SK-N-SH treated with all-trans-retinoic acid at 6 μM for 48 hours (cell line): ENCODE data around the gene WDR18.

Source experiments
- ATAC-seq: fragments of 200-7000 bp; cut with Tn5 transposase; 3 replicates; pipeline ENCODE4 v1.9.1; 2020; ENCODE audit warnings: mild to moderate bottlenecking, moderate library complexity
- BACH2 ChIP-seq: fragments of 250-450 bp; sonication (Bioruptor Pico); IDR thresholded peaks from 2 replicates; pipeline ENCODE4 v1.9.0; 2021; ENCODE audit warnings: mild to moderate bottlenecking, borderline replicate concordance
- CSDC2 ChIP-seq: fragments of 250-450 bp; sonication (Bioruptor Pico); IDR thresholded peaks from 2 replicates; pipeline ENCODE4 v1.5.0; 2020; ENCODE audit warnings: mild to moderate bottlenecking, moderate library complexity
- ESRRG ChIP-seq: fragments of 250-450 bp; sonication (Bioruptor Pico); IDR thresholded peaks from 2 replicates; pipeline ENCODE4 v1.6.1; 2021; ENCODE audit warnings: mild to moderate bottlenecking
- GLIS3 ChIP-seq: fragments of 250-450 bp; sonication (Bioruptor Pico); IDR thresholded peaks from 2 replicates; pipeline ENCODE4 v1.5.0; 2020; ENCODE audit warnings: mild to moderate bottlenecking, moderate library complexity
- ISL1 ChIP-seq: fragments of 250-450 bp; sonication (Bioruptor Pico); IDR thresholded peaks from 2 replicates; pipeline ENCODE4 v2.1.2; 2022; ENCODE audit warnings: mild to moderate bottlenecking, moderate library complexity
- RARB ChIP-seq: fragments of 250-450 bp; sonication (Bioruptor Pico); IDR thresholded peaks from 2 replicates; pipeline ENCODE4 v1.8.0; 2021; ENCODE audit warnings: mild to moderate bottlenecking, moderate library complexity
- SNAI2 ChIP-seq: fragments of 250-450 bp; sonication (Bioruptor Pico); IDR thresholded peaks from 2 replicates; pipeline ENCODE4 v1.5.0; 2020; ENCODE audit warnings: mild to moderate bottlenecking, moderate library complexity
- TCF4 ChIP-seq: fragments of 250-450 bp; sonication (Bioruptor Pico); IDR thresholded peaks from 2 replicates; pipeline ENCODE4 v1.8.0; 2021; ENCODE audit warnings: mild to moderate bottlenecking, moderate library complexity, borderline replicate concordance
- TOX ChIP-seq: fragments of 250-450 bp; sonication (Bioruptor Pico); IDR thresholded peaks from 2 replicates; pipeline ENCODE4 v1.8.0; 2021; ENCODE audit warnings: mild to moderate bottlenecking, moderate library complexity, borderline replicate concordance
- ZC3H10 ChIP-seq: fragments of 250-450 bp; sonication (Bioruptor Pico); IDR thresholded peaks from 2 replicates; pipeline ENCODE4 v1.5.1; 2021; ENCODE audit warnings: mild to moderate bottlenecking, moderate library complexity
- ZFP3 ChIP-seq: fragments of 250-450 bp; sonication (Bioruptor Pico); IDR thresholded peaks from 2 replicates; pipeline ENCODE4 v1.5.0; 2020; ENCODE audit warnings: mild to moderate bottlenecking, moderate library complexity
- ZFP30 ChIP-seq: fragments of 450-650 bp; formaldehyde crosslinking; IDR thresholded peaks from 2 replicates; pipeline ENCODE4 v1.5.0; 2022; ENCODE audit warnings: mild to moderate bottlenecking, moderate library complexity
- ZNF565 ChIP-seq: fragments of 450-650 bp; formaldehyde crosslinking; conservative IDR thresholded peaks from 2 replicates; pipeline ENCODE4 v1.5.0; 2020; ENCODE audit warnings: low read depth, mild to moderate bottlenecking, moderate library complexity
- ZNF70 ChIP-seq: fragments of 450-650 bp; formaldehyde crosslinking; IDR thresholded peaks from 2 replicates; pipeline ENCODE4 v1.5.0; 2020; ENCODE audit warnings: mild to moderate bottlenecking, moderate library complexity
- ZNF8 ChIP-seq: fragments of 450-650 bp; formaldehyde crosslinking; IDR thresholded peaks from 2 replicates; pipeline ENCODE4 v1.5.0; 2020; ENCODE audit warnings: mild to moderate bottlenecking, moderate library complexity
- TF ChIP-seq, protein P1 (sequence below): fragments of 250-450 bp; sonication (Bioruptor Pico); IDR thresholded peaks from 2 replicates; pipeline ENCODE4 v1.5.0; 2020; ENCODE audit warnings: mild to moderate bottlenecking, moderate library complexity
- TF ChIP-seq, protein P2 (sequence below): fragments of 250-450 bp; sonication (Bioruptor Pico); IDR thresholded peaks from 2 replicates; pipeline ENCODE4 v1.8.0; 2020; ENCODE audit warnings: mild to moderate bottlenecking, moderate library complexity, borderline replicate concordance
- TF ChIP-seq, protein P3 (sequence below): fragments of 250-450 bp; sonication (Bioruptor Pico); IDR thresholded peaks from 2 replicates; pipeline ENCODE4 v1.5.1; 2020; ENCODE audit warnings: low read depth, mild to moderate bottlenecking, moderate library complexity
- TF ChIP-seq, protein P4 (sequence below): fragments of 250-450 bp; sonication (Bioruptor Pico); IDR thresholded peaks from 2 replicates; pipeline ENCODE4 v1.8.0; 2021; ENCODE audit warnings: low read depth, mild to moderate bottlenecking, moderate library complexity, borderline replicate concordance
- TF ChIP-seq, protein P5 (sequence below): fragments of 250-450 bp; sonication (Bioruptor Pico); IDR thresholded peaks from 2 replicates; pipeline ENCODE4 v1.5.1; 2021; ENCODE audit warnings: mild to moderate bottlenecking, moderate library complexity

The WDR18 gene

DNA sequence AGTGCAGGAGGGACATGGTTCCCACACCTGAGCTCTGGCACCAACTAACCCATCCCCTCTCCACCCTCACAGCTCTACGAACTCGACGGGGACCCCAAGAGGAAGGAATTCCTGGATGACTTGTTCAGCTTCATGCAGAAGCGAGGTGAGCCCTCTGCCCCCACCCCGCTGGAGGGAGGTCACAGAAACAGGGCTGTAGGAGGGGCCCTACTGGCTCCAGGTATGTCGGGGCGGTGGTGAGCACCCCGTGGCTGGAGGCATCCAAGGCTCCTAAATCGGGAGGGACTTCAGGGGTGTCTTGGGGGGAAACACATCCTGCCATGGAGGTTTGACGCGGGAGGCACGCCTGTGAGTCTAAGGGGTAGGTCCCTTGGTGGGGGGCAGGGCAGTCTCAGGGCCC, 24.1 kb upstream of the WDR18 start:
- ATAC-seq, result no peak
- TF ChIP-seq CSDC2 (CRISPR knock-in tag) (no peak), ZNF70 (CRISPR knock-in tag) (no peak)

DNA sequence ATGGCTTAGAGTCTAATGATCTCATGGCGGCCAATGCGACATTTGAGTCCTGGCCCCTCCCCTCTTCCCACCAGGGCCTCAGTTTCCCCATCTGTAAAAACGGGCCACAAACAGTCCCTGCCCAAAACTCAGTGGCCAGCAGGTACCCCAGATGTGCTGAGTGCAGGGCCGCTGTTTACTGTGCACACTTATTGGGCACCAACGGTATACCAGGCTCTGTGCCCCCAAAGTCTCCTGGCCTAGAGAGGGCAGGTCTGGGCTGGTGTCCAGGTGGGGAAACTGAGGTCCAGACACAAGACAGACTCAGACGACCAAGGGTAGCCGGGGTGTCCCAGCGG, 23.6 kb upstream of the WDR18 start:
- no peak for ATAC-seq
- TF ChIP-seq ISL1 (CRISPR knock-in tag) (no peak), ZC3H10 (CRISPR knock-in tag) (no peak)

DNA sequence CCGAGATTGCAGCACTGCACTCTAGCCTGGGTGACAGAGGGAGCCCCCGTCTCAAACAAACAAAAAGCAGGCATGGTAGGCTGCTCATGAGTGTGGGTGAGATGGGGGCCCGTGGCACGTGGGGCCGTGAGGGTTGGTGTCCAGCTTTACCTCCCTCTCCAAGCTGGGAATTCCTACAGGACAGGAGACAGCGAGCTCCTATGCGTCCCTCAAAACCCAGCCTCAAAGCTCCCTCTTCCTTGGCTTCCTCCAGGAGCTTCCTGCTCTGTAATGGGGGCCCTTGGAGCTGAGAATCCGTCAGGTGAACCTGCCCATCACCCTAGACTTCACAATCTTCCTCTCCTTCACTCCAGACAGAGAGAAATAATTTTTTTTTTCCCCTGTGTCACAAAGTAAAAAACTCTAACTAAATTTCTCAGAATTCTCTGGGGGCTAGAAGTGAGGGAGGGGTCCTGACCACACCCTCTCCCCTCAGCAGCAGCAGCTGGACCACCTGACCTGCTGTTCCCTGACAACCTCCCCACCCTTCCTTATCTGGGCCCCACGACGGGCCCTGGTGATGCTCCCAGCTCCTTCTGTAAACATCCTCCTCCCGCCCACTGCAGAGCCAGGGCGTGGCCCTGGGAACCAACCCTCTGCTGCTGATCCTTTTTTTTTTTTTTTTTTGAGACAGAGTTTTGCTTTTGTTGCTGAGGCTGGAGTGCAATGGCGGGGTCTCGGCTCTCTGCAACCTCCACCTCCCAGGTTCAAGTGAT, 22.1 kb upstream of the WDR18 start:
- TF ChIP-seq ZFP3, result peak; percentile 98
- TF ChIP-seq, protein P1, sequence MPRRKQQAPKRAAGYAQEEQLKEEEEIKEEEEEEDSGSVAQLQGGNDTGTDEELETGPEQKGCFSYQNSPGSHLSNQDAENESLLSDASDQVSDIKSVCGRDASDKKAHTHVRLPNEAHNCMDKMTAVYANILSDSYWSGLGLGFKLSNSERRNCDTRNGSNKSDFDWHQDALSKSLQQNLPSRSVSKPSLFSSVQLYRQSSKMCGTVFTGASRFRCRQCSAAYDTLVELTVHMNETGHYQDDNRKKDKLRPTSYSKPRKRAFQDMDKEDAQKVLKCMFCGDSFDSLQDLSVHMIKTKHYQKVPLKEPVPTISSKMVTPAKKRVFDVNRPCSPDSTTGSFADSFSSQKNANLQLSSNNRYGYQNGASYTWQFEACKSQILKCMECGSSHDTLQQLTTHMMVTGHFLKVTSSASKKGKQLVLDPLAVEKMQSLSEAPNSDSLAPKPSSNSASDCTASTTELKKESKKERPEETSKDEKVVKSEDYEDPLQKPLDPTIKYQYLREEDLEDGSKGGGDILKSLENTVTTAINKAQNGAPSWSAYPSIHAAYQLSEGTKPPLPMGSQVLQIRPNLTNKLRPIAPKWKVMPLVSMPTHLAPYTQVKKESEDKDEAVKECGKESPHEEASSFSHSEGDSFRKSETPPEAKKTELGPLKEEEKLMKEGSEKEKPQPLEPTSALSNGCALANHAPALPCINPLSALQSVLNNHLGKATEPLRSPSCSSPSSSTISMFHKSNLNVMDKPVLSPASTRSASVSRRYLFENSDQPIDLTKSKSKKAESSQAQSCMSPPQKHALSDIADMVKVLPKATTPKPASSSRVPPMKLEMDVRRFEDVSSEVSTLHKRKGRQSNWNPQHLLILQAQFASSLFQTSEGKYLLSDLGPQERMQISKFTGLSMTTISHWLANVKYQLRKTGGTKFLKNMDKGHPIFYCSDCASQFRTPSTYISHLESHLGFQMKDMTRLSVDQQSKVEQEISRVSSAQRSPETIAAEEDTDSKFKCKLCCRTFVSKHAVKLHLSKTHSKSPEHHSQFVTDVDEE, result no peak
- TF ChIP-seq ESRRG (CRISPR knock-in tag), result no peak
- no peak for ATAC-seq

DNA sequence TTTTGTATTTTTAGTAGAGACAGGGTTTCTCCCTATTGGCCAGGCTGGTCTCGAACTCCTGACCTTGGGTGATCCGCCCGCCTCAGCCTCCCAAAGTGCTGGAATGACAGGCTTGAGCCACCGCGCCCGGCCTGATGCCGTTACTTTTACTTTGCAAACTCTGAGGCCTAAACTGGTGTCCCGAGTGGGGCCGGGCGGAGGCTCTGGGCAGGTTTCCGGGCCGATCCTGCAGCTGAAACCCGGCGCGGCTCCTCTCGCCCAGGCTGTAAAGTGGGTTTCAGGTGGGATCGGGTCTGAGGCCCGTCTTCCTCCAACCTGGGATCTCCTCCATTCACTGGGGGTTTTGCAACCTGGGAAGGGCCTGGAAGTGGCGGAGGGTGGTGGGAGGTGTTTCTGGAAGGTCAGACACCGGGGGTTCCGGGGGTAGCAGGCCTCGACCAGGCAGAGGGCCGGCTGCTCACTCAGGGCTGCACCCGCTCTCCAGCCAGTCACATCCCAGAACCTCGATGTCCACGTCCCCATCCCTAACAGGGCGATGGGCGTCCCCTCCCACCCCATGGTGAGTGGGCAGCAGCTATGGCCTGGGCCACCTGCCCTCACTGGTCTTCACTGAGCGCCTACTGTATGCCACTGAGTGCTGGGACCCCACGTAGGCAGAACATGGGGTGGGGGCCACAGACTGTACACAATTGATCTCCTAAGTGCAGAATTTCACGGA, 21.3 kb upstream of the WDR18 start:
- TF ChIP-seq, protein P2, sequence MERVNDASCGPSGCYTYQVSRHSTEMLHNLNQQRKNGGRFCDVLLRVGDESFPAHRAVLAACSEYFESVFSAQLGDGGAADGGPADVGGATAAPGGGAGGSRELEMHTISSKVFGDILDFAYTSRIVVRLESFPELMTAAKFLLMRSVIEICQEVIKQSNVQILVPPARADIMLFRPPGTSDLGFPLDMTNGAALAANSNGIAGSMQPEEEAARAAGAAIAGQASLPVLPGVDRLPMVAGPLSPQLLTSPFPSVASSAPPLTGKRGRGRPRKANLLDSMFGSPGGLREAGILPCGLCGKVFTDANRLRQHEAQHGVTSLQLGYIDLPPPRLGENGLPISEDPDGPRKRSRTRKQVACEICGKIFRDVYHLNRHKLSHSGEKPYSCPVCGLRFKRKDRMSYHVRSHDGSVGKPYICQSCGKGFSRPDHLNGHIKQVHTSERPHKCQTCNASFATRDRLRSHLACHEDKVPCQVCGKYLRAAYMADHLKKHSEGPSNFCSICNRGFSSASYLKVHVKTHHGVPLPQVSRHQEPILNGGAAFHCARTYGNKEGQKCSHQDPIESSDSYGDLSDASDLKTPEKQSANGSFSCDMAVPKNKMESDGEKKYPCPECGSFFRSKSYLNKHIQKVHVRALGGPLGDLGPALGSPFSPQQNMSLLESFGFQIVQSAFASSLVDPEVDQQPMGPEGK (CRISPR knock-in tag), result no peak
- TF ChIP-seq ISL1 (CRISPR knock-in tag) (no peak), ZNF70 (CRISPR knock-in tag) (no peak), ESRRG (CRISPR knock-in tag) (no peak), GLIS3 (no peak), ZFP3 (no peak), ZC3H10 (CRISPR knock-in tag) (no peak)
- TF ChIP-seq, protein P3, sequence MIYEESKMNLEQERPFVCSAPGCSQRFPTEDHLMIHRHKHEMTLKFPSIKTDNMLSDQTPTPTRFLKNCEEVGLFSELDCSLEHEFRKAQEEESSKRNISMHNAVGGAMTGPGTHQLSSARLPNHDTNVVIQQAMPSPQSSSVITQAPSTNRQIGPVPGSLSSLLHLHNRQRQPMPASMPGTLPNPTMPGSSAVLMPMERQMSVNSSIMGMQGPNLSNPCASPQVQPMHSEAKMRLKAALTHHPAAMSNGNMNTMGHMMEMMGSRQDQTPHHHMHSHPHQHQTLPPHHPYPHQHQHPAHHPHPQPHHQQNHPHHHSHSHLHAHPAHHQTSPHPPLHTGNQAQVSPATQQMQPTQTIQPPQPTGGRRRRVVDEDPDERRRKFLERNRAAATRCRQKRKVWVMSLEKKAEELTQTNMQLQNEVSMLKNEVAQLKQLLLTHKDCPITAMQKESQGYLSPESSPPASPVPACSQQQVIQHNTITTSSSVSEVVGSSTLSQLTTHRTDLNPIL (CRISPR knock-in tag), result no peak
- TF ChIP-seq, protein P4, sequence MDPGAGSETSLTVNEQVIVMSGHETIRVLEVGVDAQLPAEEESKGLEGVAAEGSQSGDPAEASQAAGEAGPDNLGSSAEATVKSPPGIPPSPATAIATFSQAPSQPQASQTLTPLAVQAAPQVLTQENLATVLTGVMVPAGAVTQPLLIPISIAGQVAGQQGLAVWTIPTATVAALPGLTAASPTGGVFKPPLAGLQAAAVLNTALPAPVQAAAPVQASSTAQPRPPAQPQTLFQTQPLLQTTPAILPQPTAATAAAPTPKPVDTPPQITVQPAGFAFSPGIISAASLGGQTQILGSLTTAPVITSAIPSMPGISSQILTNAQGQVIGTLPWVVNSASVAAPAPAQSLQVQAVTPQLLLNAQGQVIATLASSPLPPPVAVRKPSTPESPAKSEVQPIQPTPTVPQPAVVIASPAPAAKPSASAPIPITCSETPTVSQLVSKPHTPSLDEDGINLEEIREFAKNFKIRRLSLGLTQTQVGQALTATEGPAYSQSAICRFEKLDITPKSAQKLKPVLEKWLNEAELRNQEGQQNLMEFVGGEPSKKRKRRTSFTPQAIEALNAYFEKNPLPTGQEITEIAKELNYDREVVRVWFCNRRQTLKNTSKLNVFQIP (CRISPR knock-in tag), result no peak
- no peak for ATAC-seq

DNA sequence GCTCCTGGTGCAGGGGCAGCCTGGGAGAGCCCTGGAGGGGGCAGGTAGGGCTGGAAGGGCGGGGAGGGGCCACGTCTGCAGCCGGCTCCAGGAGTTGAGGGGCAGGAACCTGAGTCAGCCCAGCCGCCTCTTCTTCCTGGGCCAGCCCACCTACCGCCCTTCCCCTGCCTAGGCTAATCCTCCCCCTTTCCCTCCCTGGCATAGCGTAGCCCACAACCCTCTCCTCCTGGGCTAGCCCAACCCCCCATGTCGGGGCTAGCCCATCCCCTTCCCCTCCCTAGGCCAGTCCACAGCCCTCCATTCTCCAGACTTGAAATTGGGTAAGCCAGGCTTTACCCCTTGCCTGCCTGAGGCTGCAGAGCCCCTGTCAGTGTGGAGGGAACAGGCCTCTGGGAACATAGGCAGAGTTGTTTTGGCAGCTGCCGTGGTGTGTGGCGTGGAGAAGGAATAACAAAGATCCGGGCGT, 20.6 kb upstream of the WDR18 start:
- no peak for ATAC-seq
- no peak for TF ChIP-seq BACH2 (CRISPR knock-in tag)
- no peak for TF ChIP-seq TOX (CRISPR knock-in tag)
- TF ChIP-seq ZFP30 (CRISPR knock-in tag), result no peak
- TF ChIP-seq ISL1 (CRISPR knock-in tag), result no peak
- TF ChIP-seq RARB (CRISPR knock-in tag), result no peak

DNA sequence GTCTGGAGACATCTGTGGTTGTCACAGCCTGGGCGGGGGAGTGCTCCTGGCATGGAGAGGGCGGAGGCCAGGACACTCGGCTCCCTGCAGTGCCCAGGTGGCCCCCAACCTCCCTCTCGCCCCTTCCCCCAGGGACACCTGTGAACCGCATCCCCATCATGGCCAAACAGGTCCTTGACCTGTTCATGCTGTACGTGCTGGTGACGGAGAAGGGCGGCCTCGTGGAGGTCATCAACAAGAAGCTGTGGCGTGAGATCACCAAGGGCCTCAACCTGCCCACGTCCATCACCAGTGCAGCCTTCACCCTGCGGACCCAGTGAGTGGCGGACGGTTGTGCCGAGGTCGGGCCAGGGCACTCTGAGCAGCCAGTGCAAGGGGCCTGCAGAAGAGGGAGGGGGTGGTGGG, 20.0 kb upstream of the WDR18 start:
- ATAC-seq, result no peak
- TF ChIP-seq ZFP3, result no peak
- TF ChIP-seq ZNF70 (CRISPR knock-in tag), result no peak
- TF ChIP-seq ESRRG (CRISPR knock-in tag), result no peak
- TF ChIP-seq, protein P3 (CRISPR knock-in tag), result no peak
- TF ChIP-seq, protein P5, sequence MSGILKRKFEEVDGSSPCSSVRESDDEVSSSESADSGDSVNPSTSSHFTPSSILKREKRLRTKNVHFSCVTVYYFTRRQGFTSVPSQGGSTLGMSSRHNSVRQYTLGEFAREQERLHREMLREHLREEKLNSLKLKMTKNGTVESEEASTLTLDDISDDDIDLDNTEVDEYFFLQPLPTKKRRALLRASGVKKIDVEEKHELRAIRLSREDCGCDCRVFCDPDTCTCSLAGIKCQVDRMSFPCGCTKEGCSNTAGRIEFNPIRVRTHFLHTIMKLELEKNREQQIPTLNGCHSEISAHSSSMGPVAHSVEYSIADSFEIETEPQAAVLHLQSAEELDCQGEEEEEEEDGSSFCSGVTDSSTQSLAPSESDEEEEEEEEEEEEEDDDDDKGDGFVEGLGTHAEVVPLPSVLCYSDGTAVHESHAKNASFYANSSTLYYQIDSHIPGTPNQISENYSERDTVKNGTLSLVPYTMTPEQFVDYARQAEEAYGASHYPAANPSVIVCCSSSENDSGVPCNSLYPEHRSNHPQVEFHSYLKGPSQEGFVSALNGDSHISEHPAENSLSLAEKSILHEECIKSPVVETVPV (CRISPR knock-in tag), result no peak
- no peak for TF ChIP-seq BACH2 (CRISPR knock-in tag)
- TF ChIP-seq SNAI2 (CRISPR knock-in tag), result no peak
- TF ChIP-seq ZNF565 (CRISPR knock-in tag), result no peak
- no peak for TF ChIP-seq ZNF8 (CRISPR knock-in tag)
- no peak for TF ChIP-seq TOX (CRISPR knock-in tag)
- TF ChIP-seq CSDC2 (CRISPR knock-in tag), result no peak
- no peak for TF ChIP-seq TCF4 (CRISPR knock-in tag)
